IMR-90 (cell line): ENCODE data around the gene DNMT1. TPM values are rescaled to one million over a fixed set of nuclear protein-coding genes. Genes with fewer than 3 reads are reported as not detected.

Source experiments
- ATAC-seq: fragments of 200-7000 bp; cut with Tn5 transposase; 2 replicates; pipeline ENCODE4 v1.9.1; 2020; ENCODE audit warnings: low read depth, mild to moderate bottlenecking, moderate library complexity
- BruUV-seq: library from RNA; stranded (reverse); fragments of 400-500 nt; replicated peaks from 2 replicates; lab custom pipeline; 2021; lab: Mats Ljungman, UMichigan
- CTCF ChIA-PET: fragments of 300-600 bp; formaldehyde crosslinking; extraction: SDS; loops from one replicate; lab custom pipeline; 2021; ENCODE audit warnings: antibody characterized with exemption; lab: Yijun Ruan, JAX
- POLR2A ChIA-PET: fragments of 300-600 bp; sonication (Branson Sonifier 250); formaldehyde crosslinking; loops from one replicate; lab custom pipeline; 2022; ENCODE audit warnings: antibody characterized with exemption; ENCODE audit not compliant: unreplicated experiment; lab: Charles Lee
- DNase-seq: peaks from one replicate; pipeline ENCODE4 v3.0.0; 2013
- H2AFZ ChIP-seq: replicated peaks from 2 replicates; pipeline ENCODE3; 2013; ENCODE audit warnings: low read length, mild to moderate bottlenecking; ENCODE audit not compliant: poor library complexity
- H2AK5ac ChIP-seq: 2 replicates; pipeline ENCODE4 v1.6.1; 2013; ENCODE audit warnings: low read depth, low read length, inconsistent platforms
- H2AK9ac ChIP-seq: replicated peaks from 2 replicates; pipeline ENCODE3; 2013; ENCODE audit warnings: mild to moderate bottlenecking, low read depth, low read length, moderate library complexity; ENCODE audit not compliant: poor library complexity
- H2BK120ac ChIP-seq: 2 replicates; pipeline ENCODE4 v1.6.1; 2013; ENCODE audit warnings: low read depth, low read length, inconsistent platforms
- H2BK15ac ChIP-seq: 3 replicates; pipeline ENCODE4 v1.6.1; 2013; ENCODE audit warnings: low read depth, low read length, inconsistent platforms
- H2BK20ac ChIP-seq: 2 replicates; pipeline ENCODE4 v1.6.1; 2013; ENCODE audit warnings: low read depth, mild to moderate bottlenecking, inconsistent platforms, low read length, moderate library complexity
- H2BK5ac ChIP-seq: 2 replicates; pipeline ENCODE4 v1.6.1; 2013; ENCODE audit warnings: mild to moderate bottlenecking, low read depth, low read length, inconsistent platforms; ENCODE audit not compliant: poor library complexity, severe bottlenecking
- H3K14ac ChIP-seq: replicated peaks from 2 replicates; pipeline ENCODE4 v1.6.1; 2013; ENCODE audit warnings: low read depth, low read length, inconsistent platforms
- H3K18ac ChIP-seq: 2 replicates; pipeline ENCODE4 v1.6.1; 2013; ENCODE audit warnings: low read depth, low read length, control low read depth
- H3K23ac ChIP-seq: 2 replicates; pipeline ENCODE4 v1.6.1; 2013; ENCODE audit warnings: low read depth, low read length, inconsistent platforms
- H3K27ac ChIP-seq: 2 replicates; pipeline ENCODE4 v1.5.1; 2013; ENCODE audit warnings: mild to moderate bottlenecking, control low read depth, low read length; ENCODE audit not compliant: insufficient read depth
- H3K27me3 ChIP-seq: 2 replicates; pipeline ENCODE4 v1.6.1; 2013; ENCODE audit warnings: low read length; ENCODE audit not compliant: control insufficient read depth, insufficient read depth
- H3K36me3 ChIP-seq: 2 replicates; pipeline ENCODE4 v1.6.1; 2013; ENCODE audit warnings: low read length, mixed read lengths; ENCODE audit not compliant: control insufficient read depth, insufficient read depth
- H3K4ac ChIP-seq: 2 replicates; pipeline ENCODE4 v1.6.1; 2013; ENCODE audit warnings: low read depth, low read length, inconsistent platforms
- H3K4me1 ChIP-seq: 2 replicates; pipeline ENCODE4 v1.6.1; 2013; ENCODE audit warnings: low read length, mixed read lengths; ENCODE audit not compliant: control insufficient read depth, insufficient read depth
- H3K4me2 ChIP-seq: 2 replicates; pipeline ENCODE4 v1.6.1; 2013; ENCODE audit warnings: low read depth, mild to moderate bottlenecking, control low read depth, low read length, moderate library complexity
- H3K4me3 ChIP-seq: 2 replicates; pipeline ENCODE4 v1.5.1; 2013; ENCODE audit warnings: low read depth, mild to moderate bottlenecking, control low read depth, low read length, moderate library complexity; ENCODE audit not compliant: insufficient read depth
- H3K56ac ChIP-seq: 2 replicates; pipeline ENCODE4 v1.6.1; 2013; ENCODE audit warnings: low read length, inconsistent platforms; ENCODE audit not compliant: insufficient read depth; ENCODE audit errors: extremely low read depth
- H3K79me1 ChIP-seq, 2 experiments: 2 replicates each; pipeline ENCODE4 v1.6.1; 2013; ENCODE audit warnings: low read length in 2 of 2, inconsistent platforms in 1 of 2, low read depth in 1 of 2
- H3K9ac ChIP-seq: 2 replicates; pipeline ENCODE4 v1.6.1; 2013; ENCODE audit warnings: low read depth, low read length, control low read depth
- H3K9me1 ChIP-seq: 2 replicates; pipeline ENCODE4 v1.6.1; 2013; ENCODE audit warnings: low read length, inconsistent platforms; ENCODE audit not compliant: insufficient read depth
- H3K9me3 ChIP-seq: 2 replicates; pipeline ENCODE4 v1.6.1; 2013; ENCODE audit warnings: low read length; ENCODE audit not compliant: control insufficient read depth, insufficient read depth
- H4K20me1 ChIP-seq: 2 replicates; pipeline ENCODE4 v1.6.1; 2013; ENCODE audit warnings: low read length, inconsistent platforms; ENCODE audit not compliant: insufficient read depth
- H4K5ac ChIP-seq: 2 replicates; pipeline ENCODE4 v1.6.1; 2013; ENCODE audit warnings: mild to moderate bottlenecking, low read depth, low read length, control low read depth
- H4K8ac ChIP-seq, 2 experiments: 2 replicates each; pipeline ENCODE4 v1.6.1; 2013; ENCODE audit warnings: low read depth in 2 of 2, low read length in 2 of 2, control low read depth in 1 of 2, inconsistent platforms in 1 of 2
- H4K91ac ChIP-seq: 2 replicates; pipeline ENCODE4 v1.6.1; 2013; ENCODE audit warnings: low read depth, low read length, inconsistent platforms; ENCODE audit not compliant: insufficient read depth
- CHD1 ChIP-seq: IDR thresholded peaks from 2 replicates; pipeline ENCODE4 v1.6.1; 2012; ENCODE audit warnings: low read depth, low read length, improper control_type of control experiment
- CTCF ChIP-seq: conservative IDR thresholded peaks from 2 replicates; pipeline ENCODE4 v1.5.1; 2012; ENCODE audit warnings: mild to moderate bottlenecking, low read depth, low read length, improper control_type of control experiment
- FOS ChIP-seq: fragments of 150-350 bp; IDR thresholded peaks from 2 replicates; pipeline ENCODE4 v1.6.1; 2016; ENCODE audit warnings: low read depth, low read length
- MAFK ChIP-seq: IDR thresholded peaks from 2 replicates; pipeline ENCODE4 v1.6.1; 2012; ENCODE audit warnings: low read depth, low read length, improper control_type of control experiment
- MXI1 ChIP-seq: IDR thresholded peaks from 2 replicates; pipeline ENCODE4 v1.6.1; 2012; ENCODE audit warnings: low read depth, mild to moderate bottlenecking, low read length, moderate library complexity, borderline replicate concordance
- NFE2L2 ChIP-seq: fragments of 150-350 bp; IDR thresholded peaks from 2 replicates; pipeline ENCODE4 v1.6.1; 2016; ENCODE audit warnings: low read depth, mild to moderate bottlenecking, low read length
- RFX5 ChIP-seq: IDR thresholded peaks from 2 replicates; pipeline ENCODE4 v1.8.0; 2012; ENCODE audit warnings: low read depth, mild to moderate bottlenecking, low read length, moderate library complexity
- SMC3 ChIP-seq: fragments of 150-350 bp; IDR thresholded peaks from 2 replicates; pipeline ENCODE4 v1.6.1; 2016; ENCODE audit warnings: low read depth, mild to moderate bottlenecking, antibody characterized with exemption, low read length, moderate library complexity
- USF2 ChIP-seq: fragments of 150-350 bp; IDR thresholded peaks from 2 replicates; pipeline ENCODE4 v1.6.1; 2017; ENCODE audit warnings: mild to moderate bottlenecking, antibody characterized with exemption, low read length, low read depth
- WGBS, 2 experiments: methylation state at CpG; one replicate each; pipeline versions ENCODE4 v1.1.5 to v1.1.7; 2013; ENCODE audit warnings: missing lambda C conversion rate in 2 of 2; ENCODE audit not compliant: insufficient read length in 1 of 2; ENCODE audit errors: extremely low coverage in 2 of 2; 5-methylcytosine and 5-hydroxymethylcytosine counted together
- dilution Hi-C: fragments of 300-500 bp; cut with HindIII; formaldehyde crosslinking; loops from one replicate; pipeline ENCODE4 v1.14.3; 2018; ENCODE audit warnings: low sequenced_read_pairs; ENCODE audit not compliant: unreplicated experiment
- in situ Hi-C: fragments of 300-500 bp; cut with MboI; formaldehyde crosslinking; loops from 3 replicates; pipeline ENCODE4 v1.14.3; 2019; ENCODE audit warnings: low sequenced_read_pairs, inconsistent platforms, mixed read lengths
- intact Hi-C: fragments of 100-400 bp; cut with micrococcal nuclease; formaldehyde crosslinking; loops from 2 replicates; pipeline ENCODE4 v1.10.0; 2022
- polyA plus RNA-seq, 3 experiments: library from polyadenylated mRNA; depleted of rRNA; stranded (reverse); fragments of >200 nt; gene quantifications; 2 replicates each; pipeline ENCODE4 v1.2.3, GENCODE V29; 2012; ENCODE audit warnings: low replicate concordance in 1 of 3
- total RNA-seq: library from RNA; depleted of rRNA; stranded (reverse); fragments of >200 nt; gene quantifications from 2 replicates; pipeline ENCODE4 v1.2.3, GENCODE V29; 2012

Gene DNMT1
- total and polyA plus RNA-seq, 2 of the 4 experiments (the other 2 are of a cell fraction) = 26.2 to 83.6 TPM

- no peak for TF ChIP-seq RFX5
These were observed 55.6 kb downstream of the DNMT1 start (continued) for GRCh38 chr19:10138879-10139795.

- Histone ChIP-seq H3K36me3 (peaks cover 82% of the 10 kb centered on the region), H2AK9ac (no peak overlapping the region), H2AK5ac (no peak overlapping the region), H3K27me3 (no peaks in the 10 kb centered on the region), H4K8ac (no peak overlapping the region), H3K18ac (no peak overlapping the region), H2BK20ac (no peak overlapping the region), H2BK120ac (no peak overlapping the region), H3K4me2 (no peak overlapping the region), H3K4me1 (no peaks in the 10 kb centered on the region), H4K20me1 (no peaks in the 10 kb centered on the region; the same call in 1 of the 2 replicates), H3K4me3 (no peak overlapping the region), H3K23ac (no peak overlapping the region), H3K27ac (no peak overlapping the region), H3K79me1 (peaks cover 6% of the 10 kb centered on the region in 2 experiments; a peak in 3 of 4 replicates), H3K14ac (no peak overlapping the region), H2AFZ (peak overlapping the region; percentile 48), H3K56ac (no peak overlapping the region), H4K5ac (no peak overlapping the region), H2BK5ac (no peak overlapping the region), H3K4ac (no peak overlapping the region), H4K91ac (no peak overlapping the region), H2BK15ac (no peak overlapping the region), H3K9ac (no peak overlapping the region), H3K9me1 (peaks cover 3% of the 10 kb centered on the region), H3K9me3 (no peaks in the 10 kb centered on the region)
- POLR2A ChIA-PET = no interaction called here
- no TSS peak for BruUV-seq
- CTCF ChIA-PET = no interaction called here
- 97% methylated on average over 25 of the region's 38 CpGs; no CpG with 5 or more reads in 1 of the 2 experiments for WGBS, 2 experiments
- dilution Hi-C loops (no loop called here), in situ Hi-C loops (no loop called here), intact Hi-C loops (no loop called here)
- DNase-seq (no peak), ATAC-seq (no peak)
- TF ChIP-seq CHD1 (no peak), CTCF (no peak), MAFK (no peak), NFE2L2 (no peak), FOS (no peak), USF2 (no peak), MXI1 (no peak), SMC3 (no peak)
These were observed 56.7 kb downstream of the DNMT1 start for GRCh38 chr19:10137751-10138682.
